Stimulated activated CD4-positive, alpha-beta T cell treated with anti-CD3 and anti-CD28 coated beads, Interleukin-2, amount 100 ng/mL, for 48 hours (primary cell): ENCODE data around the gene CST8.
"Not testable (repeated sequence)": the region's sequence is repeated elsewhere in the genome, so short reads cannot be mapped to it uniquely, and the experiment has no call there.

Experiments used
- DNase-seq, 2 donors: peaks; one replicate each; pipeline ENCODE4 v3.0.0-alpha.2; 2020

The CST8 gene

GRCh38 chr20:23490817-23491216 lies at the start of gene CST8:
Gene CST8 (plus strand): TSS chr20:23491117. CDS start chr20:23491668, 551 bp downstream.
- DNase-seq: no peak

- peak; percentile 66 to 68 for DNase-seq
Observed at GRCh38 chr20:23441850-23442313, 49.0 kb upstream of the CST8 start.

- no peak for DNase-seq
Observed at GRCh38 chr20:23442436-23442835, 48.5 kb upstream of the CST8 start.

- DNase-seq: no peak
Observed at GRCh38 chr20:23444859-23445258, 46.1 kb upstream of the CST8 start.

GRCh38 chr20:23445596-23446217 lies 45.2 kb upstream of the CST8 start:
- DNase-seq: no peak

- DNase-seq: peak; percentile 34
Observed at GRCh38 chr20:23446505-23446904, 44.4 kb upstream of the CST8 start.

- no peak for DNase-seq
Observed at GRCh38 chr20:23448167-23448566, 42.8 kb upstream of the CST8 start.

GRCh38 chr20:23449421-23449820 lies 41.5 kb upstream of the CST8 start:
- no peak for DNase-seq

- no peak for DNase-seq
Observed at GRCh38 chr20:23450877-23451276, 40.0 kb upstream of the CST8 start.

- DNase-seq: no peak
Observed at GRCh38 chr20:23451956-23452487, 38.9 kb upstream of the CST8 start.

GRCh38 chr20:23452776-23453175 lies 38.1 kb upstream of the CST8 start, which contains the start of gene CST11:
Gene CST11 (minus strand): TSS chr20:23452876. CDS start chr20:23452811, 65 bp downstream.
- DNase-seq: no peak

- no peak for DNase-seq
Observed at GRCh38 chr20:23453549-23454543, 37.1 kb upstream of the CST8 start.

- no peak for DNase-seq
Observed at GRCh38 chr20:23454816-23455215, 36.1 kb upstream of the CST8 start.

- no peak for DNase-seq
Observed at GRCh38 chr20:23455639-23456038, 35.3 kb upstream of the CST8 start.

- no peak for DNase-seq
Observed at GRCh38 chr20:23456409-23456808, 34.5 kb upstream of the CST8 start.

- DNase-seq: no peak
Observed at GRCh38 chr20:23456873-23457272, 34.0 kb upstream of the CST8 start.

GRCh38 chr20:23459461-23460150 lies 31.3 kb upstream of the CST8 start:
- no peak for DNase-seq

- DNase-seq: no peak
Observed at GRCh38 chr20:23461180-23461579, 29.7 kb upstream of the CST8 start.

GRCh38 chr20:23466961-23467360 lies 24.0 kb upstream of the CST8 start:
- not testable (repeated sequence) for DNase-seq

GRCh38 chr20:23472306-23472705 lies 18.6 kb upstream of the CST8 start:
- DNase-seq: not testable (repeated sequence)

- not testable (repeated sequence) for DNase-seq
Observed at GRCh38 chr20:23473293-23473692, 17.6 kb upstream of the CST8 start.

GRCh38 chr20:23475395-23475794 lies 15.5 kb upstream of the CST8 start:
- DNase-seq: no peak
